Choroid plexus epithelial cell (primary cell): Measurements from ENCODE around the gene FANCC.
"Not testable (repeated sequence)": the region's sequence is repeated elsewhere in the genome, so short reads cannot be mapped to it uniquely, and the experiment has no call there.

Source experiments
- DNase-seq: peaks from one replicate; pipeline ENCODE4 v3.0.0-alpha.2; 2010; ENCODE audit warnings: low read depth
- H3K4me3 ChIP-seq: 2 replicates; pipeline ENCODE4 v1.5.1; 2011; ENCODE audit warnings: low read depth, mild to moderate bottlenecking, control low read depth, low read length, moderate library complexity
- CTCF ChIP-seq: conservative IDR thresholded peaks from 2 replicates; pipeline ENCODE4 v1.5.1; 2011; ENCODE audit warnings: low read depth, mild to moderate bottlenecking, control low read depth, inconsistent platforms, low read length, moderate library complexity

Gene FANCC

GRCh38 chr9:95330720-95331404 is 13.4 kb upstream of the FANCC start:
- no peak for DNase-seq
- no peak overlapping the region for H3K4me3 ChIP-seq
- TF ChIP-seq CTCF: no peak

- not testable (repeated sequence) for H3K4me3 ChIP-seq, DNase-seq
These were observed 11.6 kb upstream of the FANCC start for GRCh38 chr9:95329061-95329460.

GRCh38 chr9:95327239-95327865 is 9.8 kb upstream of the FANCC start:
- TF ChIP-seq CTCF: no peak
- no peak for DNase-seq
- no peak overlapping the region for H3K4me3 ChIP-seq

- no peak overlapping the region for H3K4me3 ChIP-seq
- TF ChIP-seq CTCF: no peak
- DNase-seq: no peak
These were observed 7.7 kb upstream of the FANCC start for GRCh38 chr9:95325221-95325620.

GRCh38 chr9:95317893-95318211 is 343 bp upstream of the FANCC start:
- DNase-seq: no peak
- H3K4me3 ChIP-seq: peak overlapping the region; percentile 97
- TF ChIP-seq CTCF: no peak

GRCh38 chr9:95316794-95317118 is 753 bp downstream of the FANCC start:
- peak overlapping the region; percentile 97 for H3K4me3 ChIP-seq
- peak; percentile 35 for TF ChIP-seq CTCF
- DNase-seq: peak; percentile 37

GRCh38 chr9:95316274-95316673 is 1.2 kb downstream of the FANCC start:
- DNase-seq: no peak
- no peak for TF ChIP-seq CTCF
- peak overlapping the region; percentile 97 for H3K4me3 ChIP-seq
